OCI-LY1 (cell line): ENCODE measurements around the gene NADK2.

ENCODE experiments used
- H2AFZ ChIP-seq: fragments of 200-600 bp; sonication (generic), shearing (Covaris generic); 2 replicates; pipeline ENCODE4 v1.6.0; 2014; ENCODE audit warnings: antibody characterized with exemption, mild to moderate bottlenecking, low read length
- H3F3A ChIP-seq: fragments of 200-600 bp; sonication (generic), shearing (Covaris generic); 2 replicates; pipeline ENCODE4 v1.6.0; 2014; ENCODE audit warnings: mild to moderate bottlenecking, antibody characterized with exemption, low read length, moderate library complexity; ENCODE audit not compliant: insufficient read depth
- H3K27ac ChIP-seq: fragments of 200-600 bp; sonication (generic); 2 replicates; pipeline ENCODE4 v1.5.1; 2014; ENCODE audit warnings: low read length, mixed run types, mild to moderate bottlenecking, low read depth; ENCODE audit not compliant: poor library complexity, severe bottlenecking
- H3K27me3 ChIP-seq: fragments of 200-600 bp; sonication (generic); 2 replicates; pipeline ENCODE4 v1.6.0; 2014; ENCODE audit warnings: antibody characterized with exemption, mild to moderate bottlenecking, low read length, moderate library complexity; ENCODE audit not compliant: insufficient read depth
- H3K36me3 ChIP-seq: fragments of 200-600 bp; sonication (generic); 2 replicates; pipeline ENCODE4 v1.6.1; 2014; ENCODE audit warnings: mild to moderate bottlenecking, antibody characterized with exemption, low read length, moderate library complexity, mixed read lengths; ENCODE audit not compliant: insufficient read depth
- H3K4me1 ChIP-seq: fragments of 200-600 bp; sonication (generic); 2 replicates; pipeline ENCODE4 v1.5.1; 2014; ENCODE audit warnings: mild to moderate bottlenecking, low read length, moderate library complexity; ENCODE audit not compliant: insufficient read depth, severe bottlenecking
- H3K4me2 ChIP-seq: fragments of 200-600 bp; sonication (generic), shearing (Covaris generic); 2 replicates; pipeline ENCODE4 v1.6.1; 2014; ENCODE audit warnings: low read length
- H3K4me3 ChIP-seq: fragments of 200-600 bp; sonication (generic); 2 replicates; pipeline ENCODE4 v1.5.1; 2014; ENCODE audit warnings: low read length, low read depth, mild to moderate bottlenecking, mixed read lengths; ENCODE audit not compliant: poor library complexity, severe bottlenecking
- H3K79me2 ChIP-seq: fragments of 200-600 bp; shearing (Covaris generic); 2 replicates; pipeline ENCODE4 v1.6.1; 2016; ENCODE audit warnings: mixed run types, low read length, mixed read lengths; ENCODE audit not compliant: insufficient read depth
- H3K9ac ChIP-seq: fragments of 200-600 bp; sonication (generic), shearing (Covaris generic); 2 replicates; pipeline ENCODE4 v1.6.1; 2014; ENCODE audit warnings: mild to moderate bottlenecking, low read length, mixed read lengths
- H3K9me2 ChIP-seq: fragments of 200-600 bp; sonication (generic), shearing (Covaris generic); 2 replicates; pipeline ENCODE4 v1.6.1; 2014; ENCODE audit warnings: low read depth, mild to moderate bottlenecking, low read length, mixed read lengths
- H3K9me3 ChIP-seq: fragments of 200-600 bp; shearing (Covaris generic); 2 replicates; pipeline ENCODE4 v1.6.1; 2014; ENCODE audit warnings: low read length, mixed read lengths
- H4K20me1 ChIP-seq: fragments of 200-600 bp; sonication (generic), shearing (Covaris generic); 2 replicates; pipeline ENCODE4 v1.6.0; 2016; ENCODE audit warnings: mild to moderate bottlenecking, low read length; ENCODE audit not compliant: insufficient read depth
- CTCF ChIP-seq: fragments of 200-600 bp; sonication (generic), shearing (Covaris generic); IDR thresholded peaks from 2 replicates; pipeline ENCODE4 v1.5.1; 2017; ENCODE audit warnings: mild to moderate bottlenecking, antibody characterized with exemption, low read length, moderate library complexity, mixed read lengths
- EZH2 ChIP-seq: fragments of 200-600 bp; sonication (generic), shearing (Covaris generic); IDR thresholded peaks from 2 replicates; pipeline ENCODE4 v1.8.0; 2017; ENCODE audit warnings: borderline replicate concordance, mixed run types, mild to moderate bottlenecking, antibody characterized with exemption, low read length, moderate library complexity, mixed read lengths

NADK2 gene

DNA sequence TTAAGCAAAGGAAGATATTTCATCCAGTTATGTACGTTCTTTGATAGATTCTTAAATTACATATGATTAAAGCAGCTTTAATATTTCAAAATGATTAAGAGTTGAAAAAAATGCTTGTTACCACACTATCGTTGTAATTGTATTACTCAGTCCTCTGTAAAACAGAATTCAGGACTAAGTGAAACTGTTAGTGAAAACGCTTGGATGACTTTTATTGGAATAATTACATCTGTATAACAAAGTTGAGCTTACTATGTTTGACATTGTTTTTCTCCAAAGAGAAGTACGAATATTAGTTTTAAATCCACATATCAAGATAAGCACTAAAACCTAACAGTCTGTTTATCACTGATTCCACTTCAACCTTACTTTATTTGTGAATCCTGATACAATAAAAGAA lies 8.7 kb upstream of the NADK2 start:
- H3K9me3 ChIP-seq, result no peaks in the 10 kb centered on the region
- peaks cover 9% of the 10 kb centered on the region for H3K4me1 ChIP-seq
- no peak overlapping the region for H2AFZ ChIP-seq
- H3K79me2 ChIP-seq, result no peaks in the 10 kb centered on the region
- H3F3A ChIP-seq, result no peaks in the 10 kb centered on the region; the same call in 1 of the 2 replicates
- H3K9ac ChIP-seq, result no peak overlapping the region
- no peak overlapping the region for H3K4me2 ChIP-seq
- no peak overlapping the region for H3K4me3 ChIP-seq
- TF ChIP-seq CTCF, result no peak
- no peak for TF ChIP-seq EZH2
- no peaks in the 10 kb centered on the region for H4K20me1 ChIP-seq
- no peaks in the 10 kb centered on the region for H3K27me3 ChIP-seq
- no peaks in the 10 kb centered on the region for H3K36me3 ChIP-seq
- H3K9me2 ChIP-seq, result no peaks in the 10 kb centered on the region; the same call in 1 of the 2 replicates
- no peak overlapping the region for H3K27ac ChIP-seq

DNA sequence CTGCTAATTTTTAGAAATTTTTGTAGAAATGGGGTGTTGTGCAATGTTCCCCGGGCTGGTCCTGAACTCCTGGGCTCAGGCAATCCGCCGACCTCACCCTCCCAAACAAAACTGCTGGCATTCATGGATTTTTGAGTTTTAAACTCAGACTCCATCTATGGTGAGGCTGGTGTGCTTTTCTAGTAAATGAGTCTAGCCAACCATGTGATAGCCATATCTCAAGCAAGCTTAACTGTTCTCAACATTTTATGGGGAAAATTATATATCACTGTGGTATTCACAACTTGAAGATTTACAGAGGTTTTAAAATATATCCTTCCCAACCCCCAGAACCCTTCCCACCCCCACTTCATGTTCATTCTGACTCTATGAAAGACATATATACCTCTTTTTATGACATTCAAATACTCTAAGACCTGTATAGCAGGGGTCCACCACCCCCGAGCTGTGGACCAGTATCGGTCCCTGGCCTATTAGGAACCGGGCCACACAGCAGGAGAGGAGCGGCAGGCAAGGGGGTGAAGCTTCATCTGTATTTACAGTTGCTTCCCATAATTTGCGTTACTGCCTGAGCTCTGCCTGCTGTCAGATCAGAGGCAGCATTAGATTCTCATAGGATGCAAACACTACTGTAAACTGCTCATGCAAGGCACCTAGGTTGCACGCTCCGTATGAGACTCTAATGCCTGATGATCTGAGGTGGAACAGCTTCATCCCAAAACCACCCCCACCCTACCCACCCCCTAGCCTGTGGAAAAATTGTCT lies 4.5 kb upstream of the NADK2 start:
- H3K79me2 ChIP-seq, result no peaks in the 10 kb centered on the region
- H3K27ac ChIP-seq, result no peak overlapping the region
- no peaks in the 10 kb centered on the region; the same call in 1 of the 2 replicates for H3F3A ChIP-seq
- H3K9ac ChIP-seq, result no peak overlapping the region
- H3K4me1 ChIP-seq, result peaks cover 18% of the 10 kb centered on the region
- no peaks in the 10 kb centered on the region for H4K20me1 ChIP-seq
- no peak overlapping the region for H3K4me2 ChIP-seq
- no peaks in the 10 kb centered on the region for H3K9me3 ChIP-seq
- TF ChIP-seq CTCF (no peak), EZH2 (no peak)
- H2AFZ ChIP-seq, result no peak overlapping the region
- H3K27me3 ChIP-seq, result no peaks in the 10 kb centered on the region
- no peaks in the 10 kb centered on the region for H3K36me3 ChIP-seq
- H3K4me3 ChIP-seq, result no peak overlapping the region
- H3K9me2 ChIP-seq, result no peaks in the 10 kb centered on the region; the same call in 1 of the 2 replicates

GRCh38 chr5:36244076-36244475 lies 2.4 kb upstream of the NADK2 start:
- no peak overlapping the region for H2AFZ ChIP-seq
- no peaks in the 10 kb centered on the region for H3K9me3 ChIP-seq
- H3K79me2 ChIP-seq, result no peaks in the 10 kb centered on the region
- no peak overlapping the region for H3K4me3 ChIP-seq
- no peaks in the 10 kb centered on the region for H3K36me3 ChIP-seq
- no peaks in the 10 kb centered on the region for H3K27me3 ChIP-seq
- H3K9ac ChIP-seq, result no peak overlapping the region
- H3K9me2 ChIP-seq, result no peaks in the 10 kb centered on the region; the same call in 1 of the 2 replicates
- no peak overlapping the region for H3K4me2 ChIP-seq
- no peaks in the 10 kb centered on the region; the same call in 1 of the 2 replicates for H3F3A ChIP-seq
- H3K27ac ChIP-seq, result no peak overlapping the region
- H4K20me1 ChIP-seq, result no peaks in the 10 kb centered on the region
- H3K4me1 ChIP-seq, result peaks cover 32% of the 10 kb centered on the region
- TF ChIP-seq EZH2 (no peak), CTCF (no peak)
